Keratinocyte (primary cell): ENCODE data around the gene TMEM132C.

Source experiments
- EZH2 ChIP-seq: IDR thresholded peaks from one replicate; pipeline ENCODE4 v1.6.1; 2012; ENCODE audit warnings: inconsistent platforms, mild to moderate bottlenecking, low read length, moderate library complexity
- TF ChIP-seq, protein P1 (sequence below), 3 experiments: IDR thresholded peaks in 1 of 3; conservative IDR thresholded peaks in 1 of 3; optimal IDR thresholded peaks in 1 of 3; 2 replicates in 2 of 3; 3 replicates in 1 of 3; pipeline versions ENCODE3 to v1.5.1; 2011; ENCODE audit warnings: low read length in 3 of 3, mild to moderate bottlenecking in 3 of 3, moderate library complexity in 2 of 3, control low read depth in 1 of 3, inconsistent platforms in 1 of 3; ENCODE audit not compliant: insufficient read depth in 2 of 3; ENCODE audit errors: extremely low read depth in 1 of 3

GRCh38 chr12:128399253-128399652 lies 132.3 kb downstream of the TMEM132C start:
- TF ChIP-seq, protein P1, sequence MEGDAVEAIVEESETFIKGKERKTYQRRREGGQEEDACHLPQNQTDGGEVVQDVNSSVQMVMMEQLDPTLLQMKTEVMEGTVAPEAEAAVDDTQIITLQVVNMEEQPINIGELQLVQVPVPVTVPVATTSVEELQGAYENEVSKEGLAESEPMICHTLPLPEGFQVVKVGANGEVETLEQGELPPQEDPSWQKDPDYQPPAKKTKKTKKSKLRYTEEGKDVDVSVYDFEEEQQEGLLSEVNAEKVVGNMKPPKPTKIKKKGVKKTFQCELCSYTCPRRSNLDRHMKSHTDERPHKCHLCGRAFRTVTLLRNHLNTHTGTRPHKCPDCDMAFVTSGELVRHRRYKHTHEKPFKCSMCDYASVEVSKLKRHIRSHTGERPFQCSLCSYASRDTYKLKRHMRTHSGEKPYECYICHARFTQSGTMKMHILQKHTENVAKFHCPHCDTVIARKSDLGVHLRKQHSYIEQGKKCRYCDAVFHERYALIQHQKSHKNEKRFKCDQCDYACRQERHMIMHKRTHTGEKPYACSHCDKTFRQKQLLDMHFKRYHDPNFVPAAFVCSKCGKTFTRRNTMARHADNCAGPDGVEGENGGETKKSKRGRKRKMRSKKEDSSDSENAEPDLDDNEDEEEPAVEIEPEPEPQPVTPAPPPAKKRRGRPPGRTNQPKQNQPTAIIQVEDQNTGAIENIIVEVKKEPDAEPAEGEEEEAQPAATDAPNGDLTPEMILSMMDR (optimal IDR thresholded peaks at IDR 0.05 in 1 of 3, IDR thresholded peaks at IDR 0.05 in 1 of 3, conservative IDR thresholded peaks at IDR 0.05 in 1 of 3; ENCODE audit: extremely low read depth in 1 of 3, insufficient read depth in 2 of 3, low read length in 3 of 3): no peak
- TF ChIP-seq EZH2: no peak
